Activated CD4-positive, alpha-beta T cell treated with anti-CD3 and anti-CD28 coated beads, Interleukin-2, amount 10 ng/mL, durations not matched to agents 7 days and 5 days (primary cell): ENCODE data around the gene SPI1. TPM values are rescaled to one million over a fixed set of nuclear protein-coding genes. Genes with fewer than 3 reads are reported as not detected.

Experiments used
- CTCF ChIA-PET: fragments of 350-600 bp; sonication (Branson Sonifier 250); formaldehyde crosslinking; loops from one replicate; lab custom pipeline; 2021; ENCODE audit warnings: antibody characterized with exemption; lab: Charles Lee
- POLR2A ChIA-PET: fragments of 350-600 bp; sonication (Branson Sonifier 250); formaldehyde crosslinking; loops from one replicate; lab custom pipeline; 2021; ENCODE audit warnings: antibody characterized with exemption; lab: Charles Lee
- DNase-seq: peaks from one replicate; pipeline ENCODE4 v3.0.0-alpha.2; 2020
- H3K27ac Mint-ChIP-seq: one replicate; pipeline ENCODE4 v1.8.0; 2021; ENCODE audit warnings: mild to moderate bottlenecking, moderate library complexity, mixed read lengths
- H3K27me3 Mint-ChIP-seq: one replicate; pipeline ENCODE4 v1.8.0; 2021; ENCODE audit warnings: mixed read lengths
- H3K36me3 Mint-ChIP-seq: one replicate; pipeline ENCODE4 v1.8.0; 2021; ENCODE audit warnings: low read depth, mixed read lengths
- H3K4me1 Mint-ChIP-seq: one replicate; pipeline ENCODE4 v1.8.0; 2021; ENCODE audit warnings: mixed read lengths
- H3K4me3 Mint-ChIP-seq: one replicate; pipeline ENCODE4 v1.8.0; 2021; ENCODE audit warnings: mild to moderate bottlenecking, moderate library complexity, mixed read lengths
- H3K9me3 Mint-ChIP-seq: one replicate; pipeline ENCODE4 v1.8.0; 2021; ENCODE audit warnings: mixed read lengths
- total RNA-seq, 2 experiments: library from RNA; stranded (reverse); gene quantifications; one replicate each; pipeline ENCODE4 v1.2.3, GENCODE V29; 2021

SPI1 gene
- total RNA-seq, 2 experiments from 2014 or later = not detected

DNA sequence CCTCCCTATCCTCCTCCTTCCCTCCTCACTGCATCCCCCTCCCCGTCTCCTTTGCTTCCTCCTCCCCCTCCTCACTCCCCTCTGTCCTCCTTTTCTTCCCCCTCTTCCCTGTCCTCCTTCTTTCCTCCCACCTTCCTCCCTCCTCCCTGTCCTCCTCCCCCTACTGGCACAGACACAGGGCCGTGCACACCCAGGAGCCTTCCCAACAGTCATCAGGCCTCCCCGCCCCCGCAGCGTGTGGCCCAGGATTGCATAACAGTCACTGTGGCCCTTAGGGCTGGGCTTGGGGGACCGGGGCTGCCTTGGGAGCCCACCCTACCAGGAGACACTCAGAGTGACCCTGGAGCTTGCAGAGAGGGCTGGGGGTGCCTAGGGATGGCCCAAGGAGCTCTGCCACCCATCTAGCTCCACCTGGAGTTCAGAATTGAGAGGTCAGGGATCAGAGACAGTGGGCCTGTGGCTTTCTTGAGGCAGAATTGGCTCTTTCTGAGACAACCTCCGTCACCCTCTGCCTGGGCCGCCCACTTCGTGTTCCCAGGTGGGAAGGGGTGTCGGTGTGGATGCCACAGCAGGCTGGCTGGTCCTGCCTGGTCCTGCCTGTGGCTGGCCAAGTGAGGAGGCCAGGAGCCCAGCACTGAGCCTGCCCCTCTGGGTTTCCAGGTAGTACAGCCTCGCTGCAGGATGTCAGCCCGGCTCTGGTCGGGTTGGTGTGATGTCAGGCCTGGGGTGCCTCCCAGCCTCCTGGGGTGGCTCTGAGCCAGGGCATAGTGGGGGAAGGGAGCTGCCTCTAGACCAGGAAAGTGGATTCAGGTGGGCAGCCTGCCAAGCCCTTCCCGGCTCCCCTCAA is 1.6 kb downstream of the SPI1 start:
- ChIA-PET CTCF (interaction anchor here (5.8 kb wide), 1 partner anchor 15 kb away, joined by 26 read pairs; no protein-coding TSS in a partner anchor), POLR2A (no interaction called here)
- Mint-ChIP-seq H3K4me3 (no peak overlapping the region), H3K27ac (no peak overlapping the region), H3K36me3 (no peaks in the 10 kb centered on the region), H3K27me3 (no peaks in the 10 kb centered on the region), H3K9me3 (no peaks in the 10 kb centered on the region), H3K4me1 (peaks cover 6% of the 10 kb centered on the region)
- DNase-seq = no peak

DNA sequence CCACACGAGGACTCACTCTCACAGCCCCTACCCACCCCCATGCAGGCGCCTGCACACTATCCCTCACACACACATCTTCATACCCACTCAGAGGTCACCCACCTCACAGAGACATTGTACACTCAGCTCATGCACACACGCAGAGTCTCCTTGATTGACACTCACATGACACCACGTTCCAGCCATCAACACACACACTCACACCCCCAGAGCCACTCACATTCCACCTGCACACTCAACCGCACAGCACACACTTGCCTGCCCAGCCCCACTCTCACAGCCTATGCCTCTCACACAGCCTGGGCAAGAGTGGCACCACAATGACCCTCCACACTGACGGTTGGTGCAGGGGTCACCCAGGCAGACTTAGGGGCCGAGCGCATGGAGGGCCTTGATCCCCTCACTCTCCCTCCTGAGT is 2.2 kb downstream of the SPI1 start:
- no peaks in the 10 kb centered on the region for H3K36me3 Mint-ChIP-seq
- no peak overlapping the region for H3K4me3 Mint-ChIP-seq
- H3K9me3 Mint-ChIP-seq = no peaks in the 10 kb centered on the region
- H3K4me1 Mint-ChIP-seq = peaks cover 6% of the 10 kb centered on the region
- no peak for DNase-seq
- no peaks in the 10 kb centered on the region for H3K27me3 Mint-ChIP-seq
- CTCF ChIA-PET = interaction anchor here (5.8 kb wide), 1 partner anchor 16 kb away, joined by 26 read pairs; no protein-coding TSS in a partner anchor
- POLR2A ChIA-PET = interaction anchor here (0.6 kb wide), 1 partner anchor 1003 kb away, joined by 5 read pairs; no protein-coding TSS in a partner anchor
- no peak overlapping the region for H3K27ac Mint-ChIP-seq

DNA sequence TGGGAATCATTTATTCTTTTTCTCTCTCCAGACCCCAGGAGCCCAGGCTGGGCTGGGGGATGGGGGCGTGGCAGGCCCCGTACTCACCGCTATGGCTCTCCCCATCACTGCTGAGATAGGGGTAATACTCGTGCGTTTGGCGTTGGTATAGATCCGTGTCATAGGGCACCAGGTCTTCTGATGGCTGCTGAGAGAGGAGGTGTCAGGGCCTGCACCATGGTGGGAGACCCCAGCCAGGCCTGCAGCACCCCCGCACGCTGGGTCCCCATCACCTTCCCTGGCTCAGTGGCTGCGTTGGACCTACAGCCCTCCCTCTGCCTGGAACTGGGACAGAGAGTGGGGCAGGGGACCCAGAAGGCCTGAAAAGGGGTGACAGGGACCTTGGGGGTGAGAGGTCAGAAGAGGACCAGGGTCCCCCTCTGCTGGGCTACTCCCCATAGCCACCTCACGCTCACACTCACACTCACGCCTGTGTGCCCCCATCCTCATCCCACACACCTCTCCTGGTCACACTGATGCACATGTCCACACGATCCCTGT is 2.7 kb downstream of the SPI1 start:
- Mint-ChIP-seq H3K4me1 (peaks cover 6% of the 10 kb centered on the region), H3K27ac (no peak overlapping the region), H3K27me3 (no peaks in the 10 kb centered on the region), H3K4me3 (no peak overlapping the region), H3K9me3 (no peaks in the 10 kb centered on the region), H3K36me3 (no peaks in the 10 kb centered on the region)
- no peak for DNase-seq
- ChIA-PET POLR2A (interaction anchor here (0.6 kb wide), 1 partner anchor 1002 kb away, joined by 5 read pairs; no protein-coding TSS in a partner anchor), CTCF (interaction anchor here (2.6 kb wide), 1 partner anchor 32 kb away, joined by 8 read pairs; no protein-coding TSS in a partner anchor)

DNA sequence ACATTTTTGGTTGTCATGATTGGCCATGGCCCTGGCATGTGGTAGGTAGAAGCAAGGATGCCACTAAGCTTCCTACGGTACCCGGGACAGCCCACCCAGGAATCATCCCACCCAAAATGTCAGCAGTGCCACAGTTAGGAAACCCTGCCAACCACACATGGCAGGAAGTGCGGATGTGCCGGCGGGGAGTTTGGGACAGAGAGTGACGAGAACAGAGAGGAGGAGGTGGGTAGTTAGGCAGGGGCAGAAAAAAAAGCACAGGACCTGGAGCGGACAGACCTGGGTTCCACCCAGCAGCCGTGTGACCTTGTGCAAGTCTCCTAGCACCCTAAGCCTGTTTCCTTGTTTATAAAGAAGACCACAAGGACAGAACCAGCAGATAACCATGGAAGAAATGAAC is 3.3 kb downstream of the SPI1 start:
- no peaks in the 10 kb centered on the region for H3K9me3 Mint-ChIP-seq
- H3K4me1 Mint-ChIP-seq = peaks cover 6% of the 10 kb centered on the region
- H3K27ac Mint-ChIP-seq = no peak overlapping the region
- no peaks in the 10 kb centered on the region for H3K36me3 Mint-ChIP-seq
- CTCF ChIA-PET = interaction anchor here (0.9 to 3.1 kb wide), 9 partner anchors 10 to 79 kb away, joined by 3 to 29 read pairs (median 8); no protein-coding TSS in a partner anchor
- POLR2A ChIA-PET = no interaction called here
- no peak for DNase-seq
- no peaks in the 10 kb centered on the region for H3K27me3 Mint-ChIP-seq
- H3K4me3 Mint-ChIP-seq = no peak overlapping the region

DNA sequence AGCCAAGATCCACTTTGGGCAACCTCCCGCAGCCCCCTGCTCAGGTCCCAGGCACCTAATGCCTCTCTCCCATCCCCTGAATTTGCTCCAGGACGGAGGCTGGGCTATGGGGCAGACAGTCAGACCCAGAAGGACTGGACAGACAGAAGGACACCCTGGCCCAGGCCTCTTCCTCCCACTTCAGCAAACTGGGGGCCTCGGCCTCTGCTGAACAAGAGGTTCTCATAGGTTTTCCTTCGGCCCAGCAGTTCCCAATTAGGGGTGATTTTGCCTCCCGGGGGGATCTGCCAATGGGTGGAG is 3.7 kb downstream of the SPI1 start:
- no peaks in the 10 kb centered on the region for H3K36me3 Mint-ChIP-seq
- H3K9me3 Mint-ChIP-seq = no peaks in the 10 kb centered on the region
- H3K4me3 Mint-ChIP-seq = no peak overlapping the region
- CTCF ChIA-PET = interaction anchor here (0.7 to 3.5 kb wide), 20 partner anchors 8 to 187 kb away, joined by 3 to 29 read pairs (median 4); no protein-coding TSS in a partner anchor
- no peaks in the 10 kb centered on the region for H3K27me3 Mint-ChIP-seq
- no peak overlapping the region for H3K27ac Mint-ChIP-seq
- no peak for DNase-seq
- H3K4me1 Mint-ChIP-seq = peaks cover 8% of the 10 kb centered on the region
- POLR2A ChIA-PET = no interaction called here

DNA sequence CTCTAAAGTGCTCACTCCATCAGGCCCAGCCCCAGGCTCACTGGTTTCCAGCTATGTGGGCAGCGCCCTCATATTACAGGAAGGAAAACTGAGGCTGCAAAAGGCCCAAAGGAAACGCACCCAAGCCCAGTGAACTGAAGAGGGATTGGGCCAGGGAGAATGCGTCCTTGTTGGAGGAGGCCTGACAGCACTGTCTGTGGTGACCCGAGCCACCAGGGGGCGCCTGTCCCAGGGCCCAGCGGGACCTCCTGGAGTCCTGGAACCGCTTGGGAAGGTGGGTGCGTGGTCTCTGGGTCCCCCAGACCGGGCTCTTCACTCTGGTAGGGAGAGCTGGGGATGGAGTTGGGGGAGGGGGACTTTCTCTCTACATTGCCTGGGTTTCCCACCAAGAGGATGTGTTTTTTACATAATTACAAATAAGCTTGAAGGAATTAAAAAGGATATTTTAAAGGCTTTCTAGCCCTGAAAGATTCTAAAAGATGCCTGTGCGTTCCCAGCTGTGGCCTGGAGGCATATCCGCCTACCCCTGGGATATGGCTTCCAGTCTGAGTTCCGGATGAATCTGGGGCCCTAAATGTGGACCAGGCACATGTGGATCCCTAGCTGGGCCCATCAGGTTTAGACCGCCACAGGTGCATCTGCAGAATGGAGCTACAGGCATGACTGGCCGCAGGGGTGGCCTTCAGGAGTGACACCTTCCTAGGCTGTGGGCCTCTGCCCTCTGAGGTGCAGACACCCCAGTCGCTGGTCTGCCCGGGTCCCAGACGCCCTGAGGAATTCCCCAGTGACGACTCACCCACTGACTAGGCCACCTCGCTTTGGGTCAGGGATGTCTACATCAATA is 4.2 kb downstream of the SPI1 start:
- peaks cover 13% of the 10 kb centered on the region for H3K4me1 Mint-ChIP-seq
- no peaks in the 10 kb centered on the region for H3K9me3 Mint-ChIP-seq
- peak; percentile 86 for DNase-seq
- H3K4me3 Mint-ChIP-seq = no peak overlapping the region
- H3K36me3 Mint-ChIP-seq = no peaks in the 10 kb centered on the region
- ChIA-PET POLR2A (interaction anchor here (0.6 kb wide), 1 partner anchor 19 kb away, joined by 3 read pairs; no protein-coding TSS in a partner anchor), CTCF (interaction anchor here (0.7 to 3.5 kb wide), 25 partner anchors 9 to 187 kb away, joined by 3 to 29 read pairs (median 4); no protein-coding TSS in a partner anchor)
- H3K27ac Mint-ChIP-seq = no peak overlapping the region
- no peaks in the 10 kb centered on the region for H3K27me3 Mint-ChIP-seq

DNA sequence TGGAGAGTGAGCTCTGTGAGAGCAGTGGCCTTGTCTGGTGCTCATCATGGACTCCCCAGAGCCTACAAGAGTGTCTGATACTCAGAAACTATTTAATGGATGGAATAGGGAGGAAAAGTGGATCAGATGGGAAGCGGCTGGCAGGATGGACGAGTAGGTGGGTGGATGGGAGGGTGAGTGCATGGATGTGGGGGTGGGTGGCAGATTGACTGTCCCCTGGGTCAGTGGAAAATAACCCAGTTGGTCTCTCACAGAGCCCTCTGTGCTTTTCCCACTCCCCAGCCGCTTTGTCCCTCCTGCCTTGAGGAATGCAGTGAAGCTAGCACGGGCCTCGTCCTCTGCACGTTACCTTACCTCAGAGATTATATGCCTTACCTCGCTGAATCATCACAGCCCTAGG is 5.9 kb downstream of the SPI1 start:
- Mint-ChIP-seq H3K27ac (no peak overlapping the region), H3K27me3 (no peaks in the 10 kb centered on the region), H3K4me1 (peaks cover 11% of the 10 kb centered on the region), H3K9me3 (no peaks in the 10 kb centered on the region), H3K36me3 (no peaks in the 10 kb centered on the region), H3K4me3 (no peak overlapping the region)
- no peak for DNase-seq
- ChIA-PET CTCF (interaction anchor here (0.7 to 3.5 kb wide), 4 partner anchors 10 to 40 kb away, joined by 3 to 29 read pairs (median 12); no protein-coding TSS in a partner anchor), POLR2A (no interaction called here)

DNA sequence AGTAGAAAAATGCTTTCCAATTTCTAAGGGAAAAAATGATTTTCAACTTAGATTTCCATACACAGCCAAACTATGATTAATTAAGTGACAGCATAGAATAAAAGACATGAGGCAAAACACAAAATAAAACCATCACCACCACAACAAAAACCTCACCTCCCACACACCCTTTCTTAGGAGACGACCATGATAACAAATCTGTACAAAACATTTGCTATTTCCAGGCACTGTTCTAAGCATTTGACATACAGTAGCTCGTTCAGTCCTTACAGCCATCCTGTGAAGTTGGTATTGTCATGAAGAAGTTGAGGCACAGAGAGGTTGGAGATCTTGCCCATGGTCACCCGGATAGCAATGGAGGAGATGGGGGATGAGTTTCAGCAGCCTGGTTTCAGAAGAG is 8.7 kb downstream of the SPI1 start:
- POLR2A ChIA-PET = no interaction called here

DNA sequence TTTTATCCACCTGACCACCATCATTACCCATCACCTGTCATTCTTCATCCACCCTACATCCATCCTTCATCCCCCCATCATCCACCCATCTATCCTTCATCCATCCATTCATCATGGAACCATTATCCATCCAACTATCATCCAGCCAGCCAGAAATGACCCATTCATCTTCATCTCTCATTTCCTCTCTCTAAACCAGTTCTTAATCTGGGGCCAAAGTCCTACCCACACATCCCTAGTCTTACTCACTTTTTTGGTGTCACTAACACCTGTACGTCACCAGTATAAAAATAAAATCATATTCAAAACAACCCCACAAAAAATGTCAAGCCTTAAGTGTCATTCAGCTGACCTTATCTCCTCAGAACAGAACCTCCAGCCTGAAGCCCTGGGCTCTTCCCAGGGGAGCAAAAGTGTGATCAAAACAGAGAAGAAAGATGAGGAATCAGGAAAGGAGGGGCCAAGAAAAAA is 12.3 kb downstream of the SPI1 start:
- H3K27me3 Mint-ChIP-seq = peaks cover 3% of the 10 kb centered on the region
- no peak overlapping the region for H3K4me3 Mint-ChIP-seq
- peaks cover 7% of the 10 kb centered on the region for H3K4me1 Mint-ChIP-seq
- H3K9me3 Mint-ChIP-seq = no peaks in the 10 kb centered on the region
- POLR2A ChIA-PET = no interaction called here
- CTCF ChIA-PET = no interaction called here
- no peak overlapping the region for H3K27ac Mint-ChIP-seq
- no peaks in the 10 kb centered on the region for H3K36me3 Mint-ChIP-seq
- no peak for DNase-seq

More for the DNA sequence above, 8.7 kb downstream of the SPI1 start:
- Mint-ChIP-seq H3K9me3 (no peaks in the 10 kb centered on the region), H3K4me3 (no peak overlapping the region), H3K27me3 (peaks cover 3% of the 10 kb centered on the region), H3K4me1 (peaks cover 11% of the 10 kb centered on the region), H3K36me3 (no peaks in the 10 kb centered on the region), H3K27ac (no peak overlapping the region)
- DNase-seq = no peak
- CTCF ChIA-PET = interaction anchor here (0.6 to 1.6 kb wide), 5 partner anchors 10 to 125 kb away, joined by 3 to 7 read pairs (median 4); no protein-coding TSS in a partner anchor

DNA sequence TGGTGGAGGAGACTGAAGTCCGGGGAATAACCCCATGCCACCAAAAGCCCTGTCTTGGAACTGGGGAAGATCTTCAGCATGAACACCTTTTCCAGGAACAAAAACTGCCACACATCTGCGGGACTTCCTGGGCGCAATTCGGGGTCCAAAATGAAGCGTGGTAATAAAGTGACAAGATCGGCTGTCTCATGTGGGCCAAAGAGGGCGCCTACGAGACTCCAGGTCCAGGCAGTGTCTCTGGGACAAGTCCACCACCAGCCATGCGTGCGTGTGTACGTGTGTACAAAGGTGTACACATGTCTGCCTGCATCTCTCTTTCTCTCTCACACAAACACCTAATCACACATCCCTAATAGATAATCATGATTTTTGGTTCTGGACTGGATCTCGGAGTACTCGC is 16.9 kb downstream of the SPI1 start:
- Mint-ChIP-seq H3K36me3 (no peaks in the 10 kb centered on the region), H3K27ac (no peak overlapping the region), H3K9me3 (no peaks in the 10 kb centered on the region), H3K4me3 (no peak overlapping the region), H3K4me1 (peaks cover 12% of the 10 kb centered on the region), H3K27me3 (peaks cover 3% of the 10 kb centered on the region)
- POLR2A ChIA-PET = no interaction called here
- no peak for DNase-seq
- CTCF ChIA-PET = interaction anchor here (0.6 to 2.2 kb wide), 2 partner anchors 12 to 66 kb away, joined by 3 to 13 read pairs; no protein-coding TSS in a partner anchor

DNA sequence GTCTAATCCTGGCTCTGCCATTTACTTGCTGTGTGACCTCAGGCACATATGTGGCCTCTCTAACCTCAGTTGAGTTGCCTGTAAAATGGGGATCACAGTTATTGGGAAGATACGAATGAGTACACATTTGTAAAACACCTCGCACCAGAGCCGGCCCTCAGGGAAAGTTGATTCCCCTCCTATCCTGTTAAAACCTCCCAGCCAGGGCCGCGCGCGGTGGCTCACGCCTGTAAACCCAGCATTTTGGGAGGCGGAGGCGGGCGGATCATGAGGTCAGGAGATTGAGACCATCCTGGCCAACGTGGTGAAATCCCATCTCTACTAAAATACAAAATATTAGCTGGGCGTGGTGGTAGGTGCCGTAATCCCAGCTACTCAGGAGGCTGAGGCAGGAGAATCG is 18.0 kb downstream of the SPI1 start:
- H3K4me3 Mint-ChIP-seq = no peak overlapping the region
- ChIA-PET POLR2A (interaction anchor here (0.6 kb wide), 1 partner anchor 146 kb away, joined by 3 read pairs; the partner anchor contains the start of gene DDB2), CTCF (interaction anchor here (0.7 to 2.2 kb wide), 3 partner anchors 10 to 1106 kb away, joined by 3 to 13 read pairs (median 6); no protein-coding TSS in a partner anchor)
- H3K9me3 Mint-ChIP-seq = no peaks in the 10 kb centered on the region
- no peak overlapping the region for H3K27ac Mint-ChIP-seq
- no peak for DNase-seq
- no peaks in the 10 kb centered on the region for H3K27me3 Mint-ChIP-seq
- H3K4me1 Mint-ChIP-seq = peaks cover 12% of the 10 kb centered on the region
- H3K36me3 Mint-ChIP-seq = no peaks in the 10 kb centered on the region

DNA sequence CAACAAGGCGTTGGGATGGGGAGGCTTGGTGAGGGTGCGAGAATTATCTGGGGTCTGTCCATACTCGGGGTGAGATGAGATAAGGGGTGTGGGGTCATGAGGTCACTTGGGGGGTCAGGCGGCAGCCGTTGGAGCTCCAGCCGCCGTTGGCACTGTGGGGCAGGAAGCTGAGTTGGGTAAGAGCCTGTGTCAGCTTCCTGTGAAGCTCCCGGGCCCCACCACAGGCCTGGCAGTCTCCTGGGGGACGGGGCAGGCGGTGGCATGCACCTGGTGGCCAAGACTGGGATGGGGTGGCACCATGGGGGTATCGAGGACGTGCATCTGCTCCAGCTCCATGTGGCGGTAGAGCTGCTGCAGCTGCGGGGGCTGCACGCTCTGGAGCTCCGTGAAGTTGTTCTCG is 18.8 kb downstream of the SPI1 start:
- peak overlapping the region; percentile 47 for H3K27ac Mint-ChIP-seq
- no peak for DNase-seq
- no peak overlapping the region for H3K4me3 Mint-ChIP-seq

More for the DNA sequence above, 18.8 kb downstream of the SPI1 start:
- H3K36me3 Mint-ChIP-seq = no peaks in the 10 kb centered on the region
- H3K4me1 Mint-ChIP-seq = peaks cover 12% of the 10 kb centered on the region
- no peaks in the 10 kb centered on the region for H3K27me3 Mint-ChIP-seq
- no peaks in the 10 kb centered on the region for H3K9me3 Mint-ChIP-seq
- ChIA-PET CTCF (interaction anchor here (0.8 to 2.2 kb wide), 4 partner anchors 10 to 63 kb away, joined by 3 to 13 read pairs (median 5); no protein-coding TSS in a partner anchor), POLR2A (no interaction called here)
